ENCODE data around the gene NAA30. TPM values are rescaled to one million over a fixed set of nuclear protein-coding genes. Genes with fewer than 3 reads are reported as not detected.

Gene NAA30
- total RNA-seq, 1 experiment from 2014 or later: 13.1 TPM

DNA sequence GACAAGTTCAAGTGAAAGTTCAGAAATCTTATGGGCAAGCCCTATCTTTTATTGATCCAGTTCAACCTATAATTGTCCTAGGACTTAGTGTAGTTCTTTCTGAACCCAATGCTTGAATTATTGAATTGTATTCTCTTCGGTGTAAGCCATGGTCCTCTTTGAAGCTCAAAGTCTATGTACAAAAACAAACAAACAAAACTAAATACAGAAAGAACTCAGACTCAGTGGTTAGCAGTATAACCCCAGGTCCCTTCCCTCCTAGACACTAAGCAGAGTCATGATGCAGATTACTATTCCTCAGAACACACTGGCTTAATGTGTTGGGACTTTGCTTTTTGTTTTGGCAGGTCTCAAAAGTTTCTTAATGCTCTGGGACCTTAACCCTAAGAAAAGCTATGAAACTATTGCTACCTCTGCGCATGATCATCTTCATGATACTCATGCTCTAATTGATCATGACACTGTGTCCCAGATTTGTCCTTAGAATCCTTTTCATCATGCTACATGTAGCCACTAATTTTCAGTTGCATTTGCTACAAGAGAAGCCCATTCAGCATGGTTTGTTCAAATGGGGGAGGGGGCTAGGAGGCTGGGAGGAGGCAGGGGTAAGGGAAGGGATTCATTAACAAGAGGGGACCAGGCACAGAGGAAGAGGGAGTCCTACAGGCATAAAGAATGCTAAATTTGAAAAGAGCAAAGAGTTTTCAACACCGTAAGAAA, 35.1 kb upstream of the NAA30 start:
- BruUV-seq (replicated peaks): no TSS peak
- CTCF ChIA-PET: no interaction called here
- no peak for ATAC-seq

GRCh38 chr14:57362361-57362760, 28.0 kb upstream of the NAA30 start:
- Histone ChIP-seq H3K27me3 (ENCODE audit: control insufficient read depth, insufficient read depth, low read length) (no peaks in the 10 kb centered on the region), H3K4me3 (ENCODE audit: low read depth in 2 of 2, low read length in 2 of 2) (no peak overlapping the region), H3K9me3 (ENCODE audit: control insufficient read depth, insufficient read depth, low read depth, low read length) (no peaks in the 10 kb centered on the region), H3K27ac (ENCODE audit: low read length) (no peak overlapping the region), H3K4me1 (ENCODE audit: control insufficient read depth, insufficient read depth, low read length) (no peaks in the 10 kb centered on the region), H3K36me3 (ENCODE audit: control insufficient read depth, insufficient read depth, low read length) (no peaks in the 10 kb centered on the region)
- no peak for DNase-seq (ENCODE audit: low read depth, low spot score)
- intact Hi-C loops (cut with micrococcal nuclease; ENCODE audit: unreplicated experiment) (no loop called here), in situ Hi-C loops (cut with HindIII; ENCODE audit: low pct_unique_long_range_greater_than_20kb, low sequenced_read_pairs) (no loop called here)
- CTCF ChIA-PET: no interaction called here
- ATAC-seq: no peak
- POLR2A ChIA-PET: no interaction called here
- no TSS peak for BruUV-seq (replicated peaks)
- TF ChIP-seq, protein P1, sequence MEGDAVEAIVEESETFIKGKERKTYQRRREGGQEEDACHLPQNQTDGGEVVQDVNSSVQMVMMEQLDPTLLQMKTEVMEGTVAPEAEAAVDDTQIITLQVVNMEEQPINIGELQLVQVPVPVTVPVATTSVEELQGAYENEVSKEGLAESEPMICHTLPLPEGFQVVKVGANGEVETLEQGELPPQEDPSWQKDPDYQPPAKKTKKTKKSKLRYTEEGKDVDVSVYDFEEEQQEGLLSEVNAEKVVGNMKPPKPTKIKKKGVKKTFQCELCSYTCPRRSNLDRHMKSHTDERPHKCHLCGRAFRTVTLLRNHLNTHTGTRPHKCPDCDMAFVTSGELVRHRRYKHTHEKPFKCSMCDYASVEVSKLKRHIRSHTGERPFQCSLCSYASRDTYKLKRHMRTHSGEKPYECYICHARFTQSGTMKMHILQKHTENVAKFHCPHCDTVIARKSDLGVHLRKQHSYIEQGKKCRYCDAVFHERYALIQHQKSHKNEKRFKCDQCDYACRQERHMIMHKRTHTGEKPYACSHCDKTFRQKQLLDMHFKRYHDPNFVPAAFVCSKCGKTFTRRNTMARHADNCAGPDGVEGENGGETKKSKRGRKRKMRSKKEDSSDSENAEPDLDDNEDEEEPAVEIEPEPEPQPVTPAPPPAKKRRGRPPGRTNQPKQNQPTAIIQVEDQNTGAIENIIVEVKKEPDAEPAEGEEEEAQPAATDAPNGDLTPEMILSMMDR (IDR thresholded peaks at IDR 0.05): no peak
- TF ChIP-seq TCF7L2 (IDR thresholded peaks at IDR 0.05; ENCODE audit: low read depth, low read length) (no peak), POLR2AphosphoS5 (IDR thresholded peaks at IDR 0.05; ENCODE audit: low read depth, low read length) (no peak), SIN3A (IDR thresholded peaks at IDR 0.05; ENCODE audit: borderline replicate concordance, insufficient read depth, low read depth, low read length) (no peak)
- TF ChIP-seq, protein P2, sequence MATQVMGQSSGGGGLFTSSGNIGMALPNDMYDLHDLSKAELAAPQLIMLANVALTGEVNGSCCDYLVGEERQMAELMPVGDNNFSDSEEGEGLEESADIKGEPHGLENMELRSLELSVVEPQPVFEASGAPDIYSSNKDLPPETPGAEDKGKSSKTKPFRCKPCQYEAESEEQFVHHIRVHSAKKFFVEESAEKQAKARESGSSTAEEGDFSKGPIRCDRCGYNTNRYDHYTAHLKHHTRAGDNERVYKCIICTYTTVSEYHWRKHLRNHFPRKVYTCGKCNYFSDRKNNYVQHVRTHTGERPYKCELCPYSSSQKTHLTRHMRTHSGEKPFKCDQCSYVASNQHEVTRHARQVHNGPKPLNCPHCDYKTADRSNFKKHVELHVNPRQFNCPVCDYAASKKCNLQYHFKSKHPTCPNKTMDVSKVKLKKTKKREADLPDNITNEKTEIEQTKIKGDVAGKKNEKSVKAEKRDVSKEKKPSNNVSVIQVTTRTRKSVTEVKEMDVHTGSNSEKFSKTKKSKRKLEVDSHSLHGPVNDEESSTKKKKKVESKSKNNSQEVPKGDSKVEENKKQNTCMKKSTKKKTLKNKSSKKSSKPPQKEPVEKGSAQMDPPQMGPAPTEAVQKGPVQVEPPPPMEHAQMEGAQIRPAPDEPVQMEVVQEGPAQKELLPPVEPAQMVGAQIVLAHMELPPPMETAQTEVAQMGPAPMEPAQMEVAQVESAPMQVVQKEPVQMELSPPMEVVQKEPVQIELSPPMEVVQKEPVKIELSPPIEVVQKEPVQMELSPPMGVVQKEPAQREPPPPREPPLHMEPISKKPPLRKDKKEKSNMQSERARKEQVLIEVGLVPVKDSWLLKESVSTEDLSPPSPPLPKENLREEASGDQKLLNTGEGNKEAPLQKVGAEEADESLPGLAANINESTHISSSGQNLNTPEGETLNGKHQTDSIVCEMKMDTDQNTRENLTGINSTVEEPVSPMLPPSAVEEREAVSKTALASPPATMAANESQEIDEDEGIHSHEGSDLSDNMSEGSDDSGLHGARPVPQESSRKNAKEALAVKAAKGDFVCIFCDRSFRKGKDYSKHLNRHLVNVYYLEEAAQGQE (IDR thresholded peaks at IDR 0.05; ENCODE audit: insufficient read depth in 1 of 2, low read depth in 2 of 2, low read length in 1 of 2): no peak

More for the DNA sequence above, 35.1 kb upstream of the NAA30 start:
- Histone ChIP-seq H3K36me3 (ENCODE audit: control insufficient read depth, insufficient read depth, low read length) (no peaks in the 10 kb centered on the region), H3K27ac (ENCODE audit: low read length) (no peak overlapping the region), H3K27me3 (ENCODE audit: control insufficient read depth, insufficient read depth, low read length) (no peaks in the 10 kb centered on the region), H3K4me1 (ENCODE audit: control insufficient read depth, insufficient read depth, low read length) (no peaks in the 10 kb centered on the region), H3K9me3 (ENCODE audit: control insufficient read depth, insufficient read depth, low read depth, low read length) (no peaks in the 10 kb centered on the region), H3K4me3 (ENCODE audit: low read depth in 2 of 2, low read length in 2 of 2) (no peak overlapping the region)
- DNase-seq (ENCODE audit: low read depth, low spot score): no peak
- in situ Hi-C loops (cut with HindIII; ENCODE audit: low pct_unique_long_range_greater_than_20kb, low sequenced_read_pairs) (no loop called here), intact Hi-C loops (cut with micrococcal nuclease; ENCODE audit: unreplicated experiment) (no loop called here)
- POLR2A ChIA-PET: no interaction called here
- TF ChIP-seq, protein P2 (IDR thresholded peaks at IDR 0.05; ENCODE audit: insufficient read depth in 1 of 2, low read depth in 2 of 2, low read length in 1 of 2): no peak
- TF ChIP-seq, protein P1 (IDR thresholded peaks at IDR 0.05): no peak
- TF ChIP-seq SIN3A (IDR thresholded peaks at IDR 0.05; ENCODE audit: borderline replicate concordance, insufficient read depth, low read depth, low read length) (no peak), POLR2AphosphoS5 (IDR thresholded peaks at IDR 0.05; ENCODE audit: low read depth, low read length) (no peak), TCF7L2 (IDR thresholded peaks at IDR 0.05; ENCODE audit: low read depth, low read length) (no peak)

Data from Panc1 (cell line).